B cell (primary cell): ENCODE results near the gene TLCD3B. TPM values are rescaled to one million over a fixed set of nuclear protein-coding genes. Genes with fewer than 3 reads are reported as not detected.

Experiments used
- ATAC-seq: fragments of 200-7000 bp; cut with Tn5 transposase; one replicate; pipeline ENCODE4 v1.10.0; 2021; ENCODE audit warnings: low read depth, mild to moderate bottlenecking, moderate number of reproducible peaks, moderate library complexity
- CTCF ChIA-PET: fragments of 350-600 bp; sonication (Branson Sonifier 250); formaldehyde crosslinking; loops from one replicate; lab custom pipeline; 2021; ENCODE audit warnings: antibody characterized with exemption, inconsistent platforms; lab: Charles Lee
- POLR2A ChIA-PET: fragments of 350-600 bp; sonication (Branson Sonifier 250); formaldehyde crosslinking; loops from one replicate; lab custom pipeline; 2021; ENCODE audit warnings: antibody characterized with exemption; lab: Charles Lee
- DNase-seq: peaks from one replicate; pipeline ENCODE4 v3.0.0; 2013
- H2AFZ ChIP-seq: 2 replicates; pipeline ENCODE4 v1.6.1; 2012; ENCODE audit warnings: mild to moderate bottlenecking, low read depth, low read length; ENCODE audit not compliant: insufficient read depth, poor library complexity, severe bottlenecking
- H3K27ac ChIP-seq, 2 donors: 1 replicate in 1 of 2; 2 replicates in 1 of 2; pipeline ENCODE4 v1.5.1; 2012 to 2013; ENCODE audit warnings: low read length in 2 of 2, mild to moderate bottlenecking in 2 of 2, moderate library complexity in 1 of 2
- H3K27me3 ChIP-seq, 4 experiments: fragments of 200-600 bp in 1 of 4; sonication (generic) in 1 of 4; replicated peaks in 1 of 4; 1 replicate in 2 of 4; 2 replicates in 2 of 4; pipeline versions ENCODE4 v1.6.1 to v1.7.0; 2013 to 2016; ENCODE audit warnings: low read length in 3 of 4, mild to moderate bottlenecking in 2 of 4, mixed read lengths in 1 of 4, moderate library complexity in 1 of 4; ENCODE audit not compliant: insufficient read depth in 4 of 4, control insufficient read depth in 3 of 4; ENCODE audit errors: control extremely low read depth in 1 of 4
- H3K36me3 ChIP-seq, 2 experiments: replicated peaks in 1 of 2; 1 replicate in 1 of 2; 2 replicates in 1 of 2; pipeline versions ENCODE4 v1.6.1 to v1.7.1; 2013; ENCODE audit warnings: low read length in 1 of 2; ENCODE audit not compliant: insufficient read depth in 2 of 2, control insufficient read depth in 1 of 2; ENCODE audit errors: control extremely low read depth in 1 of 2, extremely low read depth in 1 of 2
- H3K4me1 ChIP-seq, 2 donors: fragments of 200-600 bp in 1 of 2; sonication (generic) in 1 of 2; 1 replicate in 1 of 2; 2 replicates in 1 of 2; pipeline versions ENCODE4 v1.5.1 to v1.6.1; 2013 to 2017; ENCODE audit warnings: low read length in 2 of 2; ENCODE audit not compliant: control insufficient read depth in 2 of 2, insufficient read depth in 2 of 2
- H3K4me2 ChIP-seq: replicated peaks from 2 replicates; pipeline ENCODE3; 2012; ENCODE audit warnings: mild to moderate bottlenecking, low read depth, low read length; ENCODE audit not compliant: poor library complexity, severe bottlenecking
- H3K4me3 ChIP-seq, 5 experiments: fragments of 200-600 bp in 1 of 5; sonication (generic) in 1 of 5; 1 replicate in 3 of 5; 2 replicates in 2 of 5; pipeline versions ENCODE4 v1.5.1 to v1.7.0; 2011 to 2016; ENCODE audit warnings: low read length in 4 of 5, mild to moderate bottlenecking in 4 of 5, low read depth in 2 of 5, control low read depth in 1 of 5, moderate library complexity in 1 of 5; ENCODE audit not compliant: insufficient read depth in 1 of 5; ENCODE audit errors: control extremely low read depth in 1 of 5, extremely low read depth in 1 of 5
- H3K79me2 ChIP-seq: fragments of 200-600 bp; sonication (generic); one replicate; pipeline ENCODE4 v1.6.0; 2016; ENCODE audit warnings: low read length; ENCODE audit not compliant: control insufficient read depth, insufficient read depth
- H3K9ac ChIP-seq: fragments of 200-600 bp; sonication (generic); 2 replicates; pipeline ENCODE4 v1.6.1; 2017; ENCODE audit warnings: mild to moderate bottlenecking, low read length, moderate library complexity
- H3K9me3 ChIP-seq, 3 donors: one replicate each; pipeline versions ENCODE4 v1.6.1 to v1.7.1; 2013; ENCODE audit warnings: low read length in 2 of 3; ENCODE audit not compliant: control insufficient read depth in 2 of 3, insufficient read depth in 1 of 3; ENCODE audit errors: control extremely low read depth in 1 of 3
- H4K20me1 ChIP-seq: 2 replicates; pipeline ENCODE4 v1.6.0; 2012; ENCODE audit warnings: mild to moderate bottlenecking, low read length; ENCODE audit not compliant: insufficient read depth, control insufficient read depth, poor library complexity, severe bottlenecking
- H3K27ac Mint-ChIP-seq: one replicate; pipeline ENCODE4 v1.8.0; 2021; ENCODE audit warnings: mixed read lengths
- H3K27me3 Mint-ChIP-seq: one replicate; pipeline ENCODE4 v1.8.0; 2021; ENCODE audit warnings: mixed read lengths
- H3K4me1 Mint-ChIP-seq: one replicate; pipeline ENCODE4 v1.8.0; 2021; ENCODE audit warnings: mixed read lengths
- H3K4me3 Mint-ChIP-seq: one replicate; pipeline ENCODE4 v1.8.0; 2021; ENCODE audit warnings: mixed read lengths
- H3K9me3 Mint-ChIP-seq: one replicate; pipeline ENCODE4 v1.8.0; 2022; ENCODE audit warnings: mixed read lengths; ENCODE audit not compliant: insufficient read depth
- CTCF ChIP-seq: fragments of 200-600 bp; IDR thresholded peaks from one replicate; pipeline ENCODE4 v1.8.0; 2022; ENCODE audit warnings: antibody characterized with exemption, mild to moderate bottlenecking
- EZH2 ChIP-seq: IDR thresholded peaks from 2 replicates; pipeline ENCODE4 v1.6.1; 2012; ENCODE audit warnings: borderline replicate concordance, low read depth, mild to moderate bottlenecking, moderate library complexity, low read length; ENCODE audit not compliant: insufficient read depth, poor library complexity, severe bottlenecking
- WGBS: methylation state at CpG from one replicate; pipeline ENCODE4 v1.1.5; 2013; ENCODE audit warnings: missing lambda C conversion rate; ENCODE audit not compliant: insufficient coverage; 5-methylcytosine and 5-hydroxymethylcytosine counted together
- intact Hi-C: fragments of 100-400 bp; cut with micrococcal nuclease; formaldehyde crosslinking; loops from one replicate; pipeline ENCODE4 v1.10.0; 2022
- polyA plus RNA-seq: library from polyadenylated mRNA; depleted of rRNA; stranded (reverse); fragments of >200 nt; gene quantifications from 2 replicates; pipeline ENCODE4 v1.2.3, GENCODE V29; 2012
- total RNA-seq, 2 donors: library from RNA; stranded (reverse); fragments of 120-200 nt in 1 of 2; gene quantifications; 1 replicate in 1 of 2; 2 replicates in 1 of 2; pipeline versions ENCODE4 v1.2.3 to v1.2.4, GENCODE V29; 2013 to 2022

Gene TLCD3B
- total and polyA plus RNA-seq, 2 donors (not counting 1 experiment from before 2014, with no cell fraction given), result not detected

- no peak for DNase-seq
- H3K9me3 Mint-ChIP-seq, result no peaks in the 10 kb centered on the region
- Histone ChIP-seq H3K9me3 (peaks cover 0 to 7% (median 0%) of the 10 kb centered on the region in 3 donors), H3K36me3 (peaks cover 0 to 19% of the 10 kb centered on the region in 2 experiments), H3K4me2 (no peak overlapping the region), H3K27ac (no peak overlapping the region), H3K4me3 (no peak overlapping the region), H3K79me2 (peaks cover 2% of the 10 kb centered on the region), H2AFZ (no peak overlapping the region), H4K20me1 (peaks cover 5% of the 10 kb centered on the region), H3K4me1 (peaks cover 14 to 21% of the 10 kb centered on the region in 2 donors), H3K9ac (no peak overlapping the region), H3K27me3 (peaks cover 0 to 17% (median 5%) of the 10 kb centered on the region in 4 experiments)
- intact Hi-C loops, result no loop called here
- H3K27ac Mint-ChIP-seq, result no peak overlapping the region
- no peak overlapping the region for H3K4me3 Mint-ChIP-seq
- CTCF ChIA-PET, result interaction anchor here (0.6 to 3.2 kb wide), 15 partner anchors 9 to 364 kb away, joined by 3 to 17 read pairs (median 4); partner anchors contain the start of genes HIRIP3, TLCD3B and TMEM219
- no peak for TF ChIP-seq EZH2
- TF ChIP-seq CTCF, result no peak
- POLR2A ChIA-PET, result interaction anchor here (0.5 to 2.4 kb wide), 3 partner anchors 9 to 305 kb away, joined by 4 to 9 read pairs (median 4); partner anchors contain the start of gene MAZ
- no peak for ATAC-seq
- peaks cover 11% of the 10 kb centered on the region for H3K4me1 Mint-ChIP-seq
- whole genome bisulfite sequencing, result 94% methylated on average over 18 of the region's 18 CpGs
- H3K27me3 Mint-ChIP-seq, result peaks cover 13% of the 10 kb centered on the region
Observed at GRCh38 chr16:30006095-30006473, 25.0 kb downstream of the TLCD3B start.
